Subcutaneous adipose tissue (tissue), 4 donors: ENCODE results near the gene S1PR3. TPM values are rescaled to one million over a fixed set of nuclear protein-coding genes. Genes with fewer than 3 reads are reported as not detected.

Experiments used
- total RNA-seq, 4 donors: library from RNA; depleted of rRNA; stranded (reverse); fragments of >200 nt; gene quantifications; one replicate each; pipeline ENCODE4 v1.1.0, GENCODE V29; 2016
- TF ChIP-seq, protein P1 (sequence below): fragments of 450-650 bp; IDR thresholded peaks from one replicate; pipeline ENCODE4 v1.5.1; 2016; ENCODE audit warnings: low read depth, mild to moderate bottlenecking, control low read depth, antibody characterized with exemption, moderate library complexity

Gene S1PR3
- total RNA-seq, 4 donors from 2014 or later: 6.2 to 22.1 (median 15.3) TPM

DNA sequence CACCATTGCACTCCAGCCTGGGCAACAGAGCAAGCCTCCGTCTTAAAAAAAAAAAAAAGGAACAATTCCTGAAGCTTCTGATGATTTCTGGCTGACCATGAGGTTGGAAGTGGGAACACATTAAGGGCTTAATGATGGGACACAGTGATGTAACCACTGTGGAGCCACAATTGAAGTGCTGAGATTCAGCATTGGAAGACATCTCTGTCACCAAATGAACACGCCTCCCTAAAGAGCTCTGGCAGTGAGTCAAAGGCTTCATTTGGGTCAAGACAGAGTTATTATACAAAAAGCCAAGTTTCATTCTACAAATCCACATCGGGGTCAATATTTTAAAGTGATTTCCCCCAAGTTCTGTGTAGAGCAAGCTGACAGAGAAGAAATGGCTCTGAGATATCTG is 4.5 kb upstream of the S1PR3 start:
- TF ChIP-seq, protein P1, sequence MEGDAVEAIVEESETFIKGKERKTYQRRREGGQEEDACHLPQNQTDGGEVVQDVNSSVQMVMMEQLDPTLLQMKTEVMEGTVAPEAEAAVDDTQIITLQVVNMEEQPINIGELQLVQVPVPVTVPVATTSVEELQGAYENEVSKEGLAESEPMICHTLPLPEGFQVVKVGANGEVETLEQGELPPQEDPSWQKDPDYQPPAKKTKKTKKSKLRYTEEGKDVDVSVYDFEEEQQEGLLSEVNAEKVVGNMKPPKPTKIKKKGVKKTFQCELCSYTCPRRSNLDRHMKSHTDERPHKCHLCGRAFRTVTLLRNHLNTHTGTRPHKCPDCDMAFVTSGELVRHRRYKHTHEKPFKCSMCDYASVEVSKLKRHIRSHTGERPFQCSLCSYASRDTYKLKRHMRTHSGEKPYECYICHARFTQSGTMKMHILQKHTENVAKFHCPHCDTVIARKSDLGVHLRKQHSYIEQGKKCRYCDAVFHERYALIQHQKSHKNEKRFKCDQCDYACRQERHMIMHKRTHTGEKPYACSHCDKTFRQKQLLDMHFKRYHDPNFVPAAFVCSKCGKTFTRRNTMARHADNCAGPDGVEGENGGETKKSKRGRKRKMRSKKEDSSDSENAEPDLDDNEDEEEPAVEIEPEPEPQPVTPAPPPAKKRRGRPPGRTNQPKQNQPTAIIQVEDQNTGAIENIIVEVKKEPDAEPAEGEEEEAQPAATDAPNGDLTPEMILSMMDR: no peak

DNA sequence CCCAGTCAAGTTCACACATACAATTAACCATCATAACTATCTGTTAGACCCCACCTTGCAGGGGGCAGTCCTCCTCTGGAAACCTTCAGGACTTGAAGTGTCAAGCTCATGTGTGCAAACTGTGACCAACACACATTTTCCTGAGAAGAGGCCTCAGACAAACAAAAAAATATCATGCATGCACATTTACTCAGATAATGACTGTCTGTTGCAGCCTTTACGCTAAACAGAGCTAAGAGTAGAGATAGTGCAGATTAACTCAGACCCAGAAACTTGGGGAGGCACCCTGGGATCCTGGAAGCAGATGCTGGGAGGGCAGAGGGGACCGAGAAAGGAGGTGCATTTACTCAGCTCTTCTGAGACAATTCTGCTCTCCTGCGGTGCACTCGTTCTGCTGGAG is 3.6 kb upstream of the S1PR3 start:
- TF ChIP-seq, protein P1: no peak

DNA sequence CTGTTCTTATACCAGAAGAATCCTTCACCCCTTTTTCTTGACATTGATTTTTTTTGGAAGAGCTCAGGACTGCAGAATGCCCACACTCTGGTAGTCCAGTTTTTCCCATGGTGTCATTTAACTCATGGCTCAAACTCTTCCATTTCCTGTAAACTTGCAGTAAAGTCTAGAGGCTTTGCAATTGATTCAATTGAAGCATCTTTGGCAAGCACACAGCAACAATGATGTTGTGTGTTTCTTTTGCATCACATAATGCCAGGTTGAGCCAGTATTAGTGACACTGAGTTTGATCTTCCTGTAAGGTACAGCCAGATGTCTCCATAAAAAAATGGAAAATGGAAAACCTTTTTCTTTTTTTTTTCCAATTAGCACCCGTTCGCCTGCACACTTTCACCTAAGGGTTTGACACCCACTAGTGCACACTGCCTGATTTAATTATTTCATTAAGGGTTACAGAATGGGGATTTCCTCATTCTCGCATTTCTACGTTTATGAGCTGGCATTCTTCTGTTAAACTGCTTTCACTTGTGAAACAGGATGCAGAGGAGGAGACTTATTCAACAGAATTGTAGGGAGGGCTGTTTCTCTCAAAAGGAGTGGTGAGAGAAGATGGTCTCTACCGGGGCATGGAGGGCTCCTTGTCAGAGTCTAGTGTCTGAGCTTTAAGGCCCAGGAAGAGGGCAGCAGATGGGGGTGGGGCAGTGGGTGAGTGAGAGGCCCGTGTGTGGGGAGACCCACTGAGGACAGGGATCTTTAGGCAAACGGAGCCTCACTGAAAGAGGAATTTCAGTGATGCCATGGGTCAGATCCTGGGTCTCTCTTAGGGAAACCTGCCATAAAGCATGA is 2.2 kb upstream of the S1PR3 start:
- TF ChIP-seq, protein P1: no peak

DNA sequence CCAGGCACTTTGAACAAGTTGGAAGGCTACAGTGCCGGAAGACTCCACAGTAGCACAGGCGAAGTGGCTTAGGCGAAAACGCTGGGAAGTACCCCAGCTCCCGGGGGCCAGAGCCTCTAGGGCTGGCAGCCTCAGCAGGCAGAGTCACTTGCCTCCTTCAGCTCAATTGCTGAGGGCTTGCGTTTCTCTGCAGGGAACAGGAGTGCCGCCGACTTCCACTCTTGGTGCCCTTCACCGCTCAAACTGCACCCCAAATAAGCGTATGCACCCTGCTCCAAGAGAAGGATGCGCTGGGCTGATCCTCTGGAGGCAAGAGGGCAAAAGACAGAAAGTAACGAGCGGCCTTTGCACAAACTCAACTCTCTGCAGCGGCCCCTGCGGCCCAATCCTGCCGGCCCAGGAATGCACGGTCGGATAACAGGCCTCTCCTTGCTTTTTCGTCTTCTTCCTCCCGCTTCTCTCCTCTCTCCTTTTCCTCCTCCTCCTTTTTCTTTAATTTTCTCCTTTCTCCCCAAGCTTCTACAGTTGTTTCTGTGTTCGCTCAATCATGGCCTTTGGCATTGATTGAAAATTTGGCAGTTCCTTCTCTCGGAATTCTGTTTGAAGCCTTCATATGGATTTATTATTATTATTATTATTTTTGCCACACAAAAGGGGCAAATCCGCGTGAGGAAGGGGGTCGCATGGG is 1.1 kb upstream of the S1PR3 start:
- TF ChIP-seq, protein P1: no peak

DNA sequence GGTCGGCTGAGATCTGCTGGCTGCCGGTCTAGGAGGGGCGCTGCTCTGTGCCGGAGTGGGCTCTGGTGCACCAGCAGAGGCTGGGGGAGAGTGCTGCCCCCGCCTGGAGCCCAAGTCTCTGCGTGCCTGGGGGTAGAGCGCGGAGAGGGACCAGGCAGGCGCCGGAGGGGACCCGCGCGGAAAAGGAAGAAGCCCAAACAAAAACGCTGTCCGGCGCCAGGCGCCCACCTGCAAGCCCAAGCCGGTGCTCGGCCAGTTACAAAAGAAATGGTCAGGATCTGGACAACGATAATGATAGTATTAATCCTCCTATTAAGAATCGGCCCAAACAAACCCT is 571 bp upstream of the S1PR3 start:
- TF ChIP-seq, protein P1: no peak

DNA sequence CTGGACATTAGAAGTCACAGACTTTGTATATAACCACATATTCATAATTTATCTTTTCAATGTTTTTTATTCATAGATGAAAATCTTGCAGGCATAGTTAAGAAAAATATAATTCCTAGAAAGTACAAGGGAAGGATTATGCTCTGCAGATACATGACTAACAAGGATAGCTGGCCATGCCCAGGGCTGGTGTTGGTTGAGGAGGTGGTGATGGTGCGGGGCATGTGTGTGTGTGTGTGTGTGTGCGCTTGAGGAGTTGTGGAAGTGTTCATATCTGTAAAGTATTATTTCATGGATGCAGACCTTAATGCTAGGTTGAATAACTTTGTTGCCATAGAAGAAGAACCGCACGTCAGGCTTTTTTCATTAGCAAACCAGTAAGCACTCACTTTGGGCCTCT is 1.3 kb downstream of the S1PR3 start:
- TF ChIP-seq, protein P1: no peak

DNA sequence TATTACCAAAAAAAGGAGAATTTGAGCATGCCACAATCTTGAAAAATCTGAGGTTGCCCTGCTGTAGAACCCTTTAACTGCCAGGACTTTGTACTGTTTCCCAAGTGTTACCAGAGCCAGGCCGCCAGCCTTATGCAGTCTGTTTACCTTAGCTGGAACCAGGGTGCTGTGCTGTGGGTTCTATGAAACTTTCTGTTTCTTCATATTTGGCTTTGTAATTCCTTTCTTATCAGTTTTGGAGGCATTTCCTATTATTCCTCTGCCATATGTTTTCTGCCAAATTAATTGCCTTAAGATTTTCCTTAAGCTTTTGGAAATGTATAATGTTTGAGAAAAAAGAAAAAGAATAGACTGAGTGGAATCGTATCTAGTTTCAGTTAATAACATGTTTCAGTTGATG is 2.1 kb downstream of the S1PR3 start:
- TF ChIP-seq, protein P1: no peak
